K562 treated with DMSO at 1 percent for 12 hours (cell line): Measurements from ENCODE around the gene SYT10. TPM values are rescaled to one million over a fixed set of nuclear protein-coding genes. Genes with fewer than 3 reads are reported as not detected.

Source experiments
- total RNA-seq: library from RNA; unstranded; fragments of 300-600 nt; gene quantifications from 2 replicates; pipeline ENCODE4 v1.2.3, GENCODE V29; 2022; ENCODE audit not compliant: insufficient read depth

Gene SYT10, protein sequence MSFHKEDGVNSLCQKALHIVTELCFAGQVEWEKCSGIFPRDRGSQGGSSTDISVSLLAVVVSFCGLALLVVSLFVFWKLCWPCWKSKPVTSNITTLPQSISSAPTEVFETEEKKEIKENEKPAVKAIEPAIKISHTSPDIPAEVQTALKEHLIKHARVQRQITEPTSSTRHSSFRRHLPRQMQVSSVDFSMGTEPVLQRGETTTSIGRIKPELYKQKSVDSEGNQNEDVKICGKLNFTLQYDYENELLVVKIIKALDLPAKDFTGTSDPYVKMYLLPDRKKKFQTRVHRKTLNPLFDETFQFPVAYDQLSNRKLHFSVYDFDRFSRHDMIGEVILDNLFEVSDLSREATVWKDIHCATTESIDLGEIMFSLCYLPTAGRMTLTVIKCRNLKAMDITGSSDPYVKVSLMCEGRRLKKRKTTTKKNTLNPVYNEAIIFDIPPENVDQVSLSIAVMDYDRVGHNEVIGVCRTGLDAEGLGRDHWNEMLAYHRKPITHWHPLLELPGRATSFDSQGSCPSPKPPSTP
- total RNA-seq, result 1.2 TPM in 1 of 2 replicates, not detected in the other

DNA sequence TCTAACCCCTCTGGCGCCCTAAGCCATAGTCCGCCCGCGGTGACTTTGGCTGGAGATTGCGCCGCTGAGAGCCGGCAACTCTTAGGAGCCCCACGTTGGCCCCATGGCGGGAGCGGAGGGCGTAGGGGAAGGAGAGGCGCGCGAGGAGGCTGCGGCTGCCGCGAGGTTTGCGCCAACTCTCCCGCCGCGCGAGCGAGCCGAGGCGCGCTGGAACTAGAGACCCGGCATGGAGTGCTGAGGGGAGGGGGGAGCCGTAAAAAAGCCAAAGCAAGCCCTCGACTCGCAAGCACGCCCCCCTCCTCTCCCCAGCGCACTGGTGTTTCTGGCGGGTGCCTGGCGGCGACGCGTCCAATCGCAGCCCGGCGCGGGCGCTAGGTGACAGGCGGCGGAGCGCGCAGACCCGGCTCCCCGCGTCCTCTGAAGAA is at the start of gene SYT10:
TSS of gene SYT10 (minus strand) at position 233 of the 425 bp plus-strand sequence. CDS start 297 bp downstream, outside the sequence.

